HepG2 (cell line): ENCODE results near the gene HAPLN3. TPM values are rescaled to one million over a fixed set of nuclear protein-coding genes. Genes with fewer than 3 reads are reported as not detected.

ENCODE experiments used
- ATAC-seq: fragments of 200-7000 bp; cut with Tn5 transposase; 3 replicates; pipeline ENCODE4 v1.9.1; 2020; ENCODE audit warnings: mild to moderate bottlenecking, moderate library complexity
- BruUV-seq: library from RNA; stranded (reverse); fragments of 400-500 nt; replicated peaks from 2 replicates; lab custom pipeline; 2021; lab: Mats Ljungman, UMichigan
- CTCF ChIA-PET: fragments of 300-600 bp; formaldehyde crosslinking; extraction: SDS; loops from one replicate; lab custom pipeline; 2021; ENCODE audit warnings: low total read pairs, inconsistent platforms, low intra/inter-chr PET ratio; lab: Yijun Ruan, JAX
- POLR2A ChIA-PET: fragments of 350-600 bp; sonication (Branson Sonifier 250); formaldehyde crosslinking; loops from one replicate; lab custom pipeline; 2020; ENCODE audit warnings: antibody characterized with exemption, inconsistent platforms; lab: Yijun Ruan, JAX
- DNase-seq: peaks from one replicate; pipeline ENCODE4 v3.0.0-alpha.2; 2015; ENCODE audit warnings: low spot score
- FAIRE-seq: peaks from 3 replicates; lab custom pipeline; 2011; peaks lifted over from hg19 to GRCh38; lab: Jason Lieb, UNC
- H2AFZ ChIP-seq: one replicate; pipeline ENCODE4 v1.6.1; 2011; ENCODE audit warnings: low read length, inconsistent platforms
- H3K27ac ChIP-seq: fragments of 300-600 bp; 3 replicates; pipeline ENCODE4 v1.8.0; 2011; ENCODE audit warnings: mixed run types, mild to moderate bottlenecking, mixed read lengths, low read length, inconsistent platforms; ENCODE audit not compliant: insufficient read depth; ENCODE audit errors: extremely low read length
- H3K27me3 ChIP-seq, 2 experiments: fragments of 200-600 bp in 1 of 2; 2 replicates in 1 of 2; 3 replicates in 1 of 2; pipeline versions ENCODE4 v1.6.0 to v1.8.0; 2011; ENCODE audit warnings: low read length in 2 of 2, mild to moderate bottlenecking in 2 of 2, moderate library complexity in 2 of 2, inconsistent platforms in 1 of 2; ENCODE audit not compliant: insufficient read depth in 2 of 2, control insufficient read depth in 1 of 2
- H3K36me3 ChIP-seq, 2 experiments: fragments of 200-600 bp in 1 of 2; replicated peaks in 1 of 2; 2 replicates in 1 of 2; 3 replicates in 1 of 2; pipeline versions ENCODE4 v1.5.1 to v1.8.0; 2011; ENCODE audit warnings: low read length in 2 of 2, inconsistent platforms in 1 of 2; ENCODE audit not compliant: insufficient read depth in 2 of 2, control insufficient read depth in 1 of 2
- H3K4me1 ChIP-seq: 2 replicates; pipeline ENCODE4 v1.5.1; 2012; ENCODE audit warnings: low read length, inconsistent platforms; ENCODE audit not compliant: insufficient read depth
- H3K4me2 ChIP-seq: 2 replicates; pipeline ENCODE4 v1.6.0; 2011; ENCODE audit warnings: low read depth, low read length, inconsistent platforms
- H3K4me3 ChIP-seq, 3 experiments: fragments of 200-600 bp in 1 of 3; sonication (generic), shearing (Covaris generic) in 1 of 3; replicated peaks in 1 of 3; 2 replicates each; pipeline ENCODE4 v1.5.1; 2011 to 2016; ENCODE audit warnings: low read length in 3 of 3, inconsistent platforms in 2 of 3, low read depth in 2 of 3, mild to moderate bottlenecking in 2 of 3, control low read depth in 1 of 3, mixed read lengths in 1 of 3; ENCODE audit not compliant: insufficient read depth in 1 of 3
- H3K79me2 ChIP-seq: one replicate; pipeline ENCODE4 v1.6.1; 2011; ENCODE audit warnings: low read length, inconsistent platforms; ENCODE audit not compliant: insufficient read depth
- H3K9ac ChIP-seq: 2 replicates; pipeline ENCODE4 v1.6.0; 2011; ENCODE audit warnings: mild to moderate bottlenecking, low read depth, low read length, inconsistent platforms; ENCODE audit not compliant: insufficient read depth
- H3K9me3 ChIP-seq: 2 replicates; pipeline ENCODE4 v1.5.1; 2012; ENCODE audit warnings: mild to moderate bottlenecking, low read length
- H4K20me1 ChIP-seq: 2 replicates; pipeline ENCODE4 v1.6.0; 2011; ENCODE audit warnings: inconsistent platforms, mild to moderate bottlenecking, low read length, moderate library complexity; ENCODE audit not compliant: insufficient read depth
- REPIN1 ChIP-seq: sonication (generic); formaldehyde crosslinking; IDR thresholded peaks from 2 replicates; pipeline ENCODE4 v1.8.0; 2022; ENCODE audit warnings: missing genetic modification reagents, low read depth, mild to moderate bottlenecking, borderline replicate concordance
- ZNF256 ChIP-seq: sonication (generic); formaldehyde crosslinking; conservative IDR thresholded peaks from 2 replicates; pipeline ENCODE4 v1.4.0; 2020; ENCODE audit warnings: missing genetic modification reagents
- WGBS: methylation state at CpG from one replicate; pipeline ENCODE4 v1.1.6; 2017; ENCODE audit warnings: low lambda C conversion rate; 5-methylcytosine and 5-hydroxymethylcytosine counted together
- in situ Hi-C: cut with HindIII; loops from 2 replicates; pipeline ENCODE4 v1.10.0; 2017; ENCODE audit warnings: low pct_unique_long_range_greater_than_20kb; ENCODE audit not compliant: extremely low pct_ligation_motif_present
- intact Hi-C: fragments of 100-400 bp; cut with micrococcal nuclease; formaldehyde crosslinking; loops from one replicate; pipeline ENCODE4 v1.10.0; 2022; ENCODE audit not compliant: unreplicated experiment
- polyA plus RNA-seq, 8 experiments: library from polyadenylated mRNA; depleted of rRNA in 3 of 8; stranded (reverse) in 7 of 8; unstranded in 1 of 8; fragments of >200 nt; fragmentation: Illumina TruSeq in 4 of 8; extraction: Trizol in 4 of 8; gene quantifications; 2 replicates each; pipeline versions ENCODE4 v1.2.1 to v1.2.3, GENCODE V29; 2011 to 2016; ENCODE audit warnings: low read depth in 4 of 8, missing spikeins in 1 of 8, mixed read lengths in 1 of 8; ENCODE audit not compliant: insufficient read depth in 1 of 8
- total RNA-seq, 5 experiments: library from RNA; depleted of rRNA; stranded (reverse); fragments of >200 nt; fragmentation: Illumina TruSeq; extraction: Trizol; gene quantifications; 2 replicates each; pipeline ENCODE4 v1.2.3, GENCODE V29; 2016; ENCODE audit warnings: low read depth in 1 of 5
- TF ChIP-seq, protein P1 (sequence below): sonication (generic); formaldehyde crosslinking; IDR thresholded peaks from 2 replicates; pipeline ENCODE4 v1.9.0; 2021; ENCODE audit warnings: missing genetic modification reagents, borderline replicate concordance
- TF ChIP-seq, protein P2 (sequence below): sonication (generic); formaldehyde crosslinking; IDR thresholded peaks from 2 replicates; pipeline ENCODE4 v1.8.1; 2023; ENCODE audit warnings: missing genetic modification reagents, inconsistent platforms, borderline replicate concordance

Gene HAPLN3
- total and polyA plus RNA-seq, 2 of the 13 experiments (the other 11 are each of a cell fraction or from before 2014, with no cell fraction given): 0.09 TPM; not detected in 1

DNA sequence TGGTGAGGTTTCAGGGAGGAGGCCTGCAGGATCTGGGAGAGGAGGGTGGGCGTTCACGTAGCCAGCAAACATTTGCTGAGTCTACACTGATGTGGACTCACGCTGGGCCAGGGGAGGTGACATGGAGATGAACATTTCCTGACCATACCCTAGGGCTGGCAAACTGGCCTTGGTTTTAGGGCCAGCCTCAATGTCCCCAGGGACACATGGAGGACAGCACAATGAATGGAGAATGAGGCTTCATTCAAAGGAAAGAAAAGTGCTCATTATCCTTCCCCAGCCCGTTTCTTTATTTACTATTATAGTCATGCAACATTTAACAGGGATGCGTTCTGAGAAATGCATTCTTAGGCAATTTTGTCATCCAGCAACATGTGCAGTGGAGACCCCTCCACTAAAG lies 65.3 kb downstream of the HAPLN3 start:
- Histone ChIP-seq H4K20me1 (no peaks in the 10 kb centered on the region), H3K27me3 (peaks cover 3 to 14% of the 10 kb centered on the region in 2 experiments; a peak in 4 of 5 replicates), H3K9ac (no peak overlapping the region), H3K79me2 (no peaks in the 10 kb centered on the region), H2AFZ (no peak overlapping the region), H3K4me1 (no peaks in the 10 kb centered on the region), H3K27ac (no peak overlapping the region), H3K4me2 (no peak overlapping the region), H3K36me3 (no peaks in the 10 kb centered on the region), H3K9me3 (no peaks in the 10 kb centered on the region), H3K4me3 (no peak overlapping the region)
- FAIRE-seq: no peak
- in situ Hi-C loops: loop anchor here (10.0 kb wide), 1 partner anchor 355 kb away; no protein-coding TSS in a partner anchor
- intact Hi-C loops: loop anchor here (10.0 kb wide), 1 partner anchor 205 kb away; the partner anchor contains the start of gene AEN
- DNase-seq: no peak
- ChIA-PET CTCF (no interaction called here), POLR2A (no interaction called here)
- no peak for TF ChIP-seq ZNF256 (CRISPR knock-in tag)
- TF ChIP-seq REPIN1 (CRISPR knock-in tag): no peak
- TF ChIP-seq, protein P1, sequence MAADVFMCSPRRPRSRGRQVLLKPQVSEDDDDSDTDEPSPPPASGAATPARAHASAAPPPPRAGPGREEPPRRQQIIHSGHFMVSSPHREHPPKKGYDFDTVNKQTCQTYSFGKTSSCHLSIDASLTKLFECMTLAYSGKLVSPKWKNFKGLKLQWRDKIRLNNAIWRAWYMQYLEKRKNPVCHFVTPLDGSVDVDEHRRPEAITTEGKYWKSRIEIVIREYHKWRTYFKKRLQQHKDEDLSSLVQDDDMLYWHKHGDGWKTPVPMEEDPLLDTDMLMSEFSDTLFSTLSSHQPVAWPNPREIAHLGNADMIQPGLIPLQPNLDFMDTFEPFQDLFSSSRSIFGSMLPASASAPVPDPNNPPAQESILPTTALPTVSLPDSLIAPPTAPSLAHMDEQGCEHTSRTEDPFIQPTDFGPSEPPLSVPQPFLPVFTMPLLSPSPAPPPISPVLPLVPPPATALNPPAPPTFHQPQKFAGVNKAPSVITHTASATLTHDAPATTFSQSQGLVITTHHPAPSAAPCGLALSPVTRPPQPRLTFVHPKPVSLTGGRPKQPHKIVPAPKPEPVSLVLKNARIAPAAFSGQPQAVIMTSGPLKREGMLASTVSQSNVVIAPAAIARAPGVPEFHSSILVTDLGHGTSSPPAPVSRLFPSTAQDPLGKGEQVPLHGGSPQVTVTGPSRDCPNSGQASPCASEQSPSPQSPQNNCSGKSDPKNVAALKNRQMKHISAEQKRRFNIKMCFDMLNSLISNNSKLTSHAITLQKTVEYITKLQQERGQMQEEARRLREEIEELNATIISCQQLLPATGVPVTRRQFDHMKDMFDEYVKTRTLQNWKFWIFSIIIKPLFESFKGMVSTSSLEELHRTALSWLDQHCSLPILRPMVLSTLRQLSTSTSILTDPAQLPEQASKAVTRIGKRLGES (CRISPR knock-in tag): no peak
- TF ChIP-seq, protein P2, sequence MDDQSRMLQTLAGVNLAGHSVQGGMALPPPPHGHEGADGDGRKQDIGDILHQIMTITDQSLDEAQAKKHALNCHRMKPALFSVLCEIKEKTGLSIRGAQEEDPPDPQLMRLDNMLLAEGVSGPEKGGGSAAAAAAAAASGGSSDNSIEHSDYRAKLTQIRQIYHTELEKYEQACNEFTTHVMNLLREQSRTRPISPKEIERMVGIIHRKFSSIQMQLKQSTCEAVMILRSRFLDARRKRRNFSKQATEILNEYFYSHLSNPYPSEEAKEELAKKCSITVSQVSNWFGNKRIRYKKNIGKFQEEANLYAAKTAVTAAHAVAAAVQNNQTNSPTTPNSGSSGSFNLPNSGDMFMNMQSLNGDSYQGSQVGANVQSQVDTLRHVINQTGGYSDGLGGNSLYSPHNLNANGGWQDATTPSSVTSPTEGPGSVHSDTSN (CRISPR knock-in tag): no peak
- ATAC-seq: no peak
- BruUV-seq: no TSS peak
- WGBS: 19% methylated on average over 5 of the region's 5 CpGs
